GM20431 (cell line): Measurements from ENCODE around the gene PPA2.
"Not testable (repeated sequence)": the region's sequence is repeated elsewhere in the genome, so short reads cannot be mapped to it uniquely, and the experiment has no call there.

Experiments
- in situ Hi-C: fragments of 300-500 bp; cut with MseI, MboI; formaldehyde crosslinking; loops from one replicate; pipeline ENCODE4 v1.15.0; 2020; ENCODE audit warnings: low sequenced_read_pairs; ENCODE audit not compliant: unreplicated experiment

Gene PPA2

DNA sequence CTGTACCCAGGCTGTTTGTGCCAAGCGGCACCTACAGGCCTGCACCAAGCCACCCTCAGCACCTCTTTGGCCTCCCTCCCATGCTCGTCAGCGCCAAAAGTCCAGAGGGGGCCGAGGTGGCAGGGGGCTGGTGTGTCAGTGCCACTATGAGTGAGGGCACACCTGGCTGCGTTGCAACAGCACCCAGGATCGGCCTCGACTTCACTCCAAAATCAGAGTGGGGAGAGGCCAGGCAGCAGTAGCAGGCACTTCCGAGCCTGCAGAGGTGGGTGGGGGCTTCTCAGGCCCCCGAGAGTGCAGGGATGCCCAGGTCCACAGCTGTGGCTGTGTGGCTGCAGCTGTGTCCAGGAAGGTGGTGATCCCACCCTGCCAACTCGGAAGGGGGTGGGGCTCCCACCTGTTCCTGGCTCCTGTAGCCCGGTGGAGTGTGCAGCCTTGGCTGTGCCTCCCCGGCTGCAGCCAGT lies 58.5 kb downstream of the PPA2 start:
- in situ Hi-C loops = no loop called here

DNA sequence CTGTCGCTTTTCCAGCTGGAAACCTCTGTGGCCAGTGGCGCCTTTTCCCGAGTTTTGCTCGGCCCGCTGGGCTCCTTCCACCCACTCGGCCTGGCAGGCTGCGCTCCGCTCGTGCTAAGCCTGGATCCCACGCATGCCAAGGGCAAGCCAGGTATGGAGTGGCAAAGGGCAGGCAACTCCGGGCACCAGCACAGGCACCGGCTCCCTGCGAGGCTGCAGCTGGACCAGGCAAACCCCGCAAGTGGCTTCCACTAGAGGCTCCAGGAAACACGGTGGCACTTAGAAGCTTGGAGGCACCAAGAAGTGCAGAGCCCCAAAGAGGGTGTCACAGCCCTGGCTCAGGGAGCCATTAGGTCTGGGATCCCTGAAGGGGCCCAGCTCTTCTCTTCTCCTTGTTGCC lies 59.5 kb downstream of the PPA2 start:
- in situ Hi-C loops = no loop called here

DNA sequence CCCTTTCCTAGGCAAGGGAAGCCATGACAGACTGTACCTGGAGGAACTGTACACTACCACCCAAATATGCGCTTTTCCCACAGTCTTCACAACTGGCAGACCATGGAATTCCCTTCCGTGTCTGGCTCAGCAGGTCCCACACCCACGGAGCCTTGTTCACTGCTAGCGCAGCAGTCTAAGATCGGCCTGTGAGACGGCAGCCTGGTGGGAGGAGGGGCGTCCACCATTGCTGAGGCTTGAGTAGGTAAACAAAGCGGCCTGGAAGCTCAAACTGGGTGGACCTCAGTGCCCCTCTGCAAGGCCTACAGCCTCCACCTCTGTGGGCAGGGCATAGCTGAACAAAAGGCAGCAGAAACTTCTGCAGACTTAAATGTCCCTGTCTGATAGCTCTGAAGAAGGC lies 64.7 kb downstream of the PPA2 start:
- in situ Hi-C loops = not testable (repeated sequence)

DNA sequence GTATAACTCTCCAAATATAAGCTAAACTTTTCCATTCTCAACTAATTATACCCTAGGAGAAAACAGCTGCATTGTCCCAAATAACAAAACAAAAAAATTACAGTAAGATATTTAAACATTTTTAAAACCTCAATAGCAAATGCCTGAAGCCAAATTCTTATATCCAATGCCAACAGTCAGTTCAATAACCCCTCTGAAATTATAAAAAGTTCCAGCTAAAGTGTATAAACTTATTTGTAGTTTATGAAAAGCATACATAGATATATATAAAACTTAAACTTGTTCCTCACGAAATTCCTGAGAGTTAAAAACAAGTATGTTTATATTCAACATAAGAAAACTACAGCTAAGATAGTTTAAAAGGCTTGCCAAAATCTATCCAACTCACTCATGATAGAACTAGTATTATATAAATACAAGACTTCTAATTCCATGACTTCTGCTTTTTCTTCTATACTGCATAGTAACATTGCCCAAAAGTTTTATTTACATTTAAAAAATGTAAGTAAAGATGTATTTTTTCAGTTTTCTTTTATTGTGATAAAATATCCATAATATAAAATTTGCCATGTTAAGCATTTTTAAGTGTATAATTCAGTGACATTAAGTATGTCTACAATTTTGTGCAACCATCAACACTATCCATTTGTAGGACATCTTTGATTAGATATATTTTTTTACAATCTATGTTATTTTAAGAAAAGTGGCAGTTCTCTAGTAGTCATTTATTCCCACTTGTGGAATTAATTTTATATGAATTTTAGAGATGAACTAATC lies 72.8 kb downstream of the PPA2 start:
- in situ Hi-C loops = no loop called here

DNA sequence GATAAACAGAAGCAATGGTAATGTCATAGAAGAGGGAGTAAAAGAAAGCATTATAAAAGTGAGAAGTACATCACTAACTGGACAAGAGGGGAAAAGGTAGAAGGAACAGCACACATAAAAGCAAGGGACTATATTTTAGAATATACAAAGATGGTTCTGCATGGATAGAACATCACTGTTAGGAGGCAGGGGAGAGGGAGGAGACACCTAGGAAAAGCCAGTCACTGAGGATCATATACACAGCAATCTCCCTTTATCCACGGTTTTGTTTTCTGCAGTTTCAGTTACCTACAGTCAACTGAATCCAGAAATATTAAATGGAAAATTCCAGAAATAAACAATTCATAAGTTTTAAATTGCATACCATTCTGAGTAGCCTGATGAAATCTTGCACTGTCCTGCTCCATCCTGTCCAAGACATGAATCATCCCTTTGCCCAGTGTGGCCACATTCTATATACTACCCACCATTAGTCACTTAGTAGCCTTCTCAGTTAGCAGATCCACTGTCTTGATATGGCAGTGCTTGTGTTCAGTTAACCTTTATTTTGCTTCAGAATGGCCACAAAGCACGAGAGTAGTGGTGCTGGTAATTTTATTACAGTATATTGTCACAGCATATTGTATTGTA lies 74.2 kb downstream of the PPA2 start:
- in situ Hi-C loops = no loop called here

DNA sequence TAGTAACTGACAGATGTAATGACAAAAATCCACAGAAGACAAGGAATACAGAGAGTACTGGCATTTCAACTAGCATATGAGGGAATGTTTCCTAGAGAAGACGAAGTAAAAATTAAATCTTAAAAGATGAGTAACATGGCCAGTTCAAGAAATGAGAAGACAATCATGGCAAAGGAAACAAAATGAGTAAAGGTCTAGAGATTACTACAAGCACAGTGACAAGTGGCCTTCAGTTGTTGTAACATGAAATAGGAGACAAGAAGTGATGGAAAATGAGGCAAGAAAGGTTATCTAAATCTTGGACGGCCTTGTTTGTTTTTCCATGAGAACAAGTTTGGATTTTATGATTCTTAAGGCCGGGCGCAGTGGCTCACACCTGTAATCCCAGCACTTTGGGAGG lies 81.0 kb downstream of the PPA2 start:
- in situ Hi-C loops = no loop called here

- in situ Hi-C loops = no loop called here
Observed at GRCh38 chr4:105389167-105389566, 84.7 kb downstream of the PPA2 start.

- in situ Hi-C loops = no loop called here
Observed at GRCh38 chr4:105387466-105387865, 86.4 kb downstream of the PPA2 start.

GRCh38 chr4:105386012-105386411 lies 87.8 kb downstream of the PPA2 start:
- in situ Hi-C loops = no loop called here

GRCh38 chr4:105374071-105374470 lies 99.8 kb downstream of the PPA2 start:
- in situ Hi-C loops = no loop called here

- in situ Hi-C loops = no loop called here
Observed at GRCh38 chr4:105373324-105373723, 100.5 kb downstream of the PPA2 start.

GRCh38 chr4:105369988-105370387 lies 103.9 kb downstream of the PPA2 start:
- in situ Hi-C loops = no loop called here

DNA sequence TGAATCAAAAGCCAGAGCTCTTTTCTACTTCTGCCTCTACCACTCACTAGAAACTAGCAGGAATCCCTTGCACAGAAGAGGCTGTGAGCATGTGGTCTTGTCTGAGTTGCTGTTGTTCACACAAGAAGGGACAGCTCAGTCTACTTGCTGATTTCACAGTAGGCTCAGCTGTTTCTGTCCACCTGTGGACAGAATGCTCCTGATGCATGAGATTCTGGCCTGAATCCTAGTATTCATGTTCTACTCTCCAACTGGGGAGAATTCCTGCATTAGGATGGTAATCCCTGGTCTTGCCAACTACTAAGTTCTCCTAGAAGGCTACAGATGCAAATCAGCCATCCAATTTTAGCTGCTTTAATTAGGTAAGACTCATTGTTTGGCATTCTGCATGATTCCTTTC lies 112.8 kb downstream of the PPA2 start:
- in situ Hi-C loops = no loop called here

- in situ Hi-C loops = no loop called here
Observed at GRCh38 chr4:105357258-105357980, 116.4 kb downstream of the PPA2 start.

DNA sequence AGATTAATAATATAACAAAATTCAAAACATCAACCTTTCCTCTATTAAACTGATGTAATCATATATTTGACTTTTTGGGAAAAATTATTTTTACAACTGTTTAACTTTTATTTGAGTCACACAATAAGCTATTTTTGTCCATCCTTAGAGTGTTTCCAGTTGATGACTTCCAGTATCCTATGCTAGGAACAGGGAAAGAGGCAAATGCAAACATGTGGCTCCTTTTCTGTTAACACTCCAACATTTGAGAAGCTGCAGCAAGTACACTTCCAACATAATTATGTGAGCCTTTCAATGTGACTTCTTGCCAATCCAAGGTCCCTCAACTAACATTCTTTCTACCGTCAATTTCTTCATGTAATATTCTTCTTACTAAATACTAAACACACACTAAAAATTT lies 117.7 kb downstream of the PPA2 start:
- in situ Hi-C loops = no loop called here

- in situ Hi-C loops = no loop called here
Observed at GRCh38 chr4:105352826-105353225, 121.0 kb downstream of the PPA2 start.

DNA sequence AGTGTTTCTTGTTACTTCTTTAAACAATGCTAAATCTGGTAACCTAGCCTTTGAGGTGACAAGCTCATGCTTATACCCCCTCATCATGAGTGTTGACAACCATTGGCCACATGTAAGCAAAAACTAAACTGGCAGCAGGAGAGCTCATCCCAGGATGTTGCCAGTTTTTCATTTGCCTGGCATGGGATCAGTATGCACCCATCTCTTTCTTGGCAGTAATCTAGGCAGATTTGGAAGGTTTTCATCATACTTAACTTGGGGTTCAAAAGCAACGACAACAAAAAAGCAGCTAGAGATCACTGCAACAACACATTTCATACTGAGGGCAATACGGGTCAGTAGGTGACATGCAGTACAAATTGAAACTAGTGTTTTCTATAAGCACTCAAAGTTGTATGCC lies 122.0 kb downstream of the PPA2 start:
- in situ Hi-C loops = no loop called here

- in situ Hi-C loops = no loop called here
Observed at GRCh38 chr4:105350859-105351490, 122.9 kb downstream of the PPA2 start.

DNA sequence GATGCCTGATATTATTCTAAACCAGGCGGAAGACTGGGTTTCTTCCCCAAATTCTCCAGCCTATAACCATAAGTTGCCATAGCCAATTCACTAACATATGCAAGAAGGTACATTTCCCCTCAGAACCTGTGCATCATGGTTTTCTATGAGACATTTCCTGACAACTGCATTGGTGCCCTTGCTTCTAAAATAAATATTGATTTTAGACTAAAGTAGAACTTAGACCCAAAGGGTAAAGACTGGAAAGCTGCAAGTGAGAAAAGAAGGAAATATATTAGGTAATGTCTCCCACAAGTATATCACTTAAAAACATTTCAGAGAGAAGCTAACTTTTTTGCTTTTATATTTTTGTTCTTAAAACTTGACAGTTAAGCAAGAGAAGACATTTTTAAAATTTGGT lies 125.1 kb downstream of the PPA2 start:
- in situ Hi-C loops = no loop called here

DNA sequence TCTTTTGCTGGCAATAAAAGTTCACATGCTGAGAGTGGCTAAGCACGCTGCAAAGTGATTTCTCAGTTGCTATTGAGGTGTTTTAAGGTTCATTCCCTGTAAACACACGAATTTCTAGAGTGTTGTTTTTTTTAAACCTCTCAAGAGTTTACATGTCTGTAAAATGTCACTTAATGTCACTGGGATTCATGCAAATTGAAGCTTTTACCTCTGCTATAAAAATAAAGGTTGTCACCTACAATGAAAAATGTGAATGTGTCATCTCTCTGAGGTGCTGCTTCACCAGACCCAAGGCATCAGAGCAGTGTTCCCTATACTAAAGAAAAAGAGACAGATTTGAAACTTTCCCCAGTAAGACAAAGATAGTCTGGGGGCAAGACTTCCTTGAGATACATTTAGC lies 127.0 kb downstream of the PPA2 start:
- in situ Hi-C loops = no loop called here

- in situ Hi-C loops = no loop called here
Observed at GRCh38 chr4:105345838-105346237, 128.0 kb downstream of the PPA2 start.
